Endometrium (tissue), 2 donors: ENCODE data around the gene TCEANC.
A peak's percentile ranks its signal among the peaks of the same experiment; 100 is the strongest.
"Not testable (repeated sequence)": the region's sequence is repeated elsewhere in the genome, so short reads cannot be mapped to it uniquely, and the experiment has no call there.

Source experiments
- FAIRE-seq: peaks from 2 replicates; lab custom pipeline; 2012; peaks lifted over from hg19 to GRCh38; lab: Jason Lieb, UNC
- donor health status: control.
- donor health status: control.

Gene TCEANC

GRCh38 chrX:13652850-13653693 is at the start of gene TCEANC:
Gene TCEANC, plus strand, starts transcription at chrX:13653141. Its CDS starts 9,368 bp downstream, at chrX:13662509.
- FAIRE-seq: peak; percentile 96

GRCh38 chrX:13605611-13606010 is 47.3 kb upstream of the TCEANC start:
- FAIRE-seq: no peak

GRCh38 chrX:13607331-13607995 is 45.5 kb upstream of the TCEANC start:
- no peak for FAIRE-seq

- FAIRE-seq: no peak
Measured at GRCh38 chrX:13607996-13608365, 45.0 kb upstream of the TCEANC start.

- no peak for FAIRE-seq
Measured at GRCh38 chrX:13614154-13614553, 38.8 kb upstream of the TCEANC start.

GRCh38 chrX:13620207-13620606 is 32.7 kb upstream of the TCEANC start:
- no peak for FAIRE-seq

GRCh38 chrX:13622401-13622964 is 30.5 kb upstream of the TCEANC start:
- FAIRE-seq: no peak

GRCh38 chrX:13627306-13627705 is 25.6 kb upstream of the TCEANC start:
- FAIRE-seq: no peak

- FAIRE-seq: not testable (repeated sequence)
Measured at GRCh38 chrX:13637224-13637623, 15.7 kb upstream of the TCEANC start.

- FAIRE-seq: no peak
Measured at GRCh38 chrX:13638021-13638420, 14.9 kb upstream of the TCEANC start.

GRCh38 chrX:13638826-13639225 is 14.1 kb upstream of the TCEANC start:
- no peak for FAIRE-seq

- FAIRE-seq: not testable (repeated sequence)
Measured at GRCh38 chrX:13641684-13642083, 11.3 kb upstream of the TCEANC start.

- no peak for FAIRE-seq
Measured at GRCh38 chrX:13645464-13646153, 7.3 kb upstream of the TCEANC start.

GRCh38 chrX:13646154-13646549 is 6.8 kb upstream of the TCEANC start:
- no peak for FAIRE-seq

GRCh38 chrX:13647709-13648212 is 5.2 kb upstream of the TCEANC start:
- no peak for FAIRE-seq

GRCh38 chrX:13648336-13648735 is 4.6 kb upstream of the TCEANC start:
- FAIRE-seq: not testable (repeated sequence)

GRCh38 chrX:13649838-13650237 is 3.1 kb upstream of the TCEANC start:
- no peak for FAIRE-seq

- no peak for FAIRE-seq
Measured at GRCh38 chrX:13650318-13650717, 2.6 kb upstream of the TCEANC start.

GRCh38 chrX:13651150-13651549 is 1.8 kb upstream of the TCEANC start:
- no peak for FAIRE-seq

GRCh38 chrX:13652287-13652793 is 601 bp upstream of the TCEANC start:
- no peak for FAIRE-seq

- FAIRE-seq: no peak
Measured at GRCh38 chrX:13654116-13654515, 1.2 kb downstream of the TCEANC start.

- no peak for FAIRE-seq
Measured at GRCh38 chrX:13655674-13656073, 2.7 kb downstream of the TCEANC start.
